SK-N-SH (cell line): Measurements from ENCODE around the gene ACVR1B.

Experiments used
- EP300 ChIP-seq, 2 experiments: IDR thresholded peaks; 2 replicates each; pipeline versions ENCODE4 v1.4.0 to v1.6.1; 2012; ENCODE audit warnings: borderline replicate concordance in 1 of 2, low read depth in 1 of 2, low read length in 1 of 2
- EZH2phosphoT487 ChIP-seq: fragments of 200-600 bp; sonication (generic); IDR thresholded peaks from 2 replicates; pipeline ENCODE4 v1.6.1; 2017; ENCODE audit warnings: low read depth, mixed run types, mild to moderate bottlenecking, antibody characterized with exemption, moderate library complexity, borderline replicate concordance
- MXI1 ChIP-seq: IDR thresholded peaks from 2 replicates; pipeline ENCODE4 v1.6.1; 2012; ENCODE audit warnings: mild to moderate bottlenecking, low read depth, low read length, improper control_type of control experiment
- NRF1 ChIP-seq: IDR thresholded peaks from 2 replicates; pipeline ENCODE4 v1.6.1; 2012; ENCODE audit warnings: low read depth, mild to moderate bottlenecking, low read length
- POLR2AphosphoS5 ChIP-seq: IDR thresholded peaks from 2 replicates; pipeline ENCODE4 v1.6.1; 2012; ENCODE audit warnings: low read depth, low read length
- RAD21 ChIP-seq: IDR thresholded peaks from 2 replicates; pipeline ENCODE4 v1.6.1; 2012; ENCODE audit warnings: mild to moderate bottlenecking, low read length
- SIN3A ChIP-seq: IDR thresholded peaks from 2 replicates; pipeline ENCODE4 v1.6.1; 2012; ENCODE audit warnings: low read depth, mild to moderate bottlenecking, low read length, moderate library complexity, borderline replicate concordance
- SMC3 ChIP-seq: IDR thresholded peaks from 2 replicates; pipeline ENCODE4 v1.6.1; 2012; ENCODE audit warnings: low read depth, low read length, improper control_type of control experiment
- YY1 ChIP-seq: IDR thresholded peaks from 2 replicates; pipeline ENCODE4 v1.4.0; 2012; ENCODE audit warnings: low read depth, mild to moderate bottlenecking
- ZBTB33 ChIP-seq: IDR thresholded peaks from 2 replicates; pipeline ENCODE4 v1.4.0; 2012; ENCODE audit warnings: low read depth, borderline replicate concordance
- TF ChIP-seq, protein P1 (sequence below): fragments of 200-600 bp; sonication (generic); IDR thresholded peaks from 2 replicates; pipeline ENCODE4 v1.6.1; 2017; ENCODE audit warnings: antibody characterized with exemption, mild to moderate bottlenecking, moderate library complexity

DNA sequence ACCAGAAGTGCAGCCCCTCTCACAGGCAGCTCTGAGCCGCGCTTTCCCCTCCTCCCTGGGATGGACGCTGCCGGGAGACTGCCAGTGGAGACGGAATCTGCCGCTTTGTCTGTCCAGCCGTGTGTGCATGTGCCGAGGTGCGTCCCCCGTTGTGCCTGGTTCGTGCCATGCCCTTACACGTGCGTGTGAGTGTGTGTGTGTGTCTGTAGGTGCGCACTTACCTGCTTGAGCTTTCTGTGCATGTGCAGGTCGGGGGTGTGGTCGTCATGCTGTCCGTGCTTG lies 43.0 kb downstream of the ACVR1B start:
- TF ChIP-seq NRF1 (no peak), RAD21 (no peak), MXI1 (no peak), POLR2AphosphoS5 (no peak), ZBTB33 (no peak), EZH2phosphoT487 (no peak), SIN3A (no peak), YY1 (no peak), SMC3 (no peak), EP300 (IDR thresholded peaks at IDR 0.05; ENCODE audit: borderline replicate concordance in 1 of 2, low read depth in 1 of 2, low read length in 1 of 2) (no peak)
- TF ChIP-seq, protein P1, sequence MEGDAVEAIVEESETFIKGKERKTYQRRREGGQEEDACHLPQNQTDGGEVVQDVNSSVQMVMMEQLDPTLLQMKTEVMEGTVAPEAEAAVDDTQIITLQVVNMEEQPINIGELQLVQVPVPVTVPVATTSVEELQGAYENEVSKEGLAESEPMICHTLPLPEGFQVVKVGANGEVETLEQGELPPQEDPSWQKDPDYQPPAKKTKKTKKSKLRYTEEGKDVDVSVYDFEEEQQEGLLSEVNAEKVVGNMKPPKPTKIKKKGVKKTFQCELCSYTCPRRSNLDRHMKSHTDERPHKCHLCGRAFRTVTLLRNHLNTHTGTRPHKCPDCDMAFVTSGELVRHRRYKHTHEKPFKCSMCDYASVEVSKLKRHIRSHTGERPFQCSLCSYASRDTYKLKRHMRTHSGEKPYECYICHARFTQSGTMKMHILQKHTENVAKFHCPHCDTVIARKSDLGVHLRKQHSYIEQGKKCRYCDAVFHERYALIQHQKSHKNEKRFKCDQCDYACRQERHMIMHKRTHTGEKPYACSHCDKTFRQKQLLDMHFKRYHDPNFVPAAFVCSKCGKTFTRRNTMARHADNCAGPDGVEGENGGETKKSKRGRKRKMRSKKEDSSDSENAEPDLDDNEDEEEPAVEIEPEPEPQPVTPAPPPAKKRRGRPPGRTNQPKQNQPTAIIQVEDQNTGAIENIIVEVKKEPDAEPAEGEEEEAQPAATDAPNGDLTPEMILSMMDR: no peak
